SJSA1 (cell line): ENCODE results near the gene NT5C3B. TPM values are rescaled to one million over a fixed set of nuclear protein-coding genes. Genes with fewer than 3 reads are reported as not detected.
"Not testable (repeated sequence)": the region's sequence is repeated elsewhere in the genome, so short reads cannot be mapped to it uniquely, and the experiment has no call there.

Experiments used
- DNase-seq, 2 experiments: peaks; one replicate each; pipeline ENCODE4 v3.0.0-alpha.2; 2015 to 2020; ENCODE audit warnings: low spot score in 2 of 2, low read depth in 1 of 2
- H3K27ac ChIP-seq: fragments of 250-450 bp; sonication (Bioruptor Pico); 2 replicates; pipeline ENCODE4 v1.5.1; 2020; ENCODE audit warnings: mild to moderate bottlenecking, moderate library complexity
- H3K27me3 ChIP-seq: fragments of 250-450 bp; sonication (Bioruptor Pico); replicated peaks from 2 replicates; pipeline ENCODE4 v1.5.1; 2020; ENCODE audit warnings: mild to moderate bottlenecking, moderate library complexity
- H3K36me3 ChIP-seq: fragments of 250-450 bp; sonication (Bioruptor Pico); 2 replicates; pipeline ENCODE4 v1.5.1; 2020; ENCODE audit warnings: mild to moderate bottlenecking
- H3K4me1 ChIP-seq: fragments of 250-450 bp; sonication (Bioruptor Pico); replicated peaks from 2 replicates; pipeline ENCODE4 v1.6.1; 2021; ENCODE audit warnings: mild to moderate bottlenecking
- H3K4me3 ChIP-seq: fragments of 250-450 bp; sonication (Bioruptor Pico); 2 replicates; pipeline ENCODE4 v1.5.1; 2020; ENCODE audit warnings: mild to moderate bottlenecking
- H3K9me3 ChIP-seq: fragments of 250-450 bp; sonication (Bioruptor Pico); replicated peaks from 2 replicates; pipeline ENCODE4 v1.5.1; 2020; ENCODE audit warnings: mild to moderate bottlenecking
- total RNA-seq: library from RNA; depleted of rRNA; stranded (reverse); fragments of >200 nt; shearing (Covaris generic); gene quantifications from 2 replicates; pipeline ENCODE4 v1.2.3, GENCODE V29; 2014; rRNA removed

NT5C3B gene
- total RNA-seq, 1 experiment from 2014 or later = 84.9 TPM

DNA sequence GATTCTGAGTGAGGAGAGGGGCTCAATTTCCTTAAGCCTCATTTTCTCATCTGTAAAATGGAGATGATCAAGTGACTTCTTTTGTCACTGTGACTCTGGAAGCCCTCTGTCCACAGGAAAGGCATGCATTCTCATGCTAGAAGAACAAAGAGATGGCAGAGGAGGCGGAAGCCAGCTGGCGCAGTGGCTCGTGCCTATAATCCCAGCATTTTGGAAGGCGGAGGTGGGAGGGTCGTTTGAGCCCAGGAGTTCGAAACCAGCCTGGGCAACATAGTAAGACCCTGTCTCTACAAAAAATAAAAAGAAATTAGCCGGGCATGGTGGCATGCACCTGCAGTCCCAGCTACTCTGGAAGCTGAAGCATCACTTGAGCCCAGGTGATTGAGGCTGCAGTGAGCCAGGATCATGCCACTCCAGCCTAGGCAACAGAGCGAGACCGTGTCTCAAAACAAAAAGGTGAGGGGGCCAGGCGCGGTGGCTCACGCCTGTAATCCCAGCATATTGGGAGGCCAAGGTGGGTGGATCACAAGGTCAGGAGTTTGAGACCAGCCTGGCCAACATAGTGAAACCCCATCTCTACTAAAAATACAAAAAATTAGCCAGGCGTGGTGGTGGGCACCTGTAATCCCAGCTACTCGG, 59.7 kb downstream of the NT5C3B start:
- not testable (repeated sequence) for H3K4me3 ChIP-seq, H3K36me3 ChIP-seq, H3K27ac ChIP-seq, H3K27me3 ChIP-seq, DNase-seq, H3K9me3 ChIP-seq
- H3K4me1 ChIP-seq = peaks cover 51% of the 10 kb centered on the region

GRCh38 chr17:41775394-41776226, 60.4 kb downstream of the NT5C3B start:
- Histone ChIP-seq H3K4me1 (peaks cover 51% of the 10 kb centered on the region), H3K27me3 (no peaks in the 10 kb centered on the region), H3K27ac (no peak overlapping the region), H3K36me3 (no peaks in the 10 kb centered on the region), H3K4me3 (no peak overlapping the region), H3K9me3 (no peaks in the 10 kb centered on the region)
- peak in 1 of 2 experiments; percentile 31 for DNase-seq

Other genes starting within 250 kb of the NT5C3B start
- 0.92 TPM in 1 of 2 replicates, not detected in the other for gene KRT14, start 249.3 kb downstream of the NT5C3B start, total RNA-seq
- 0.37 TPM in 1 of 2 replicates, not detected in the other for gene KRT16, start 223.5 kb downstream of the NT5C3B start, total RNA-seq
- 3,176 and 3,345 TPM in 2 replicates for gene KRT17, start 211.7 kb downstream of the NT5C3B start, total RNA-seq
- gene EIF1, start 147.3 kb downstream of the NT5C3B start, total RNA-seq = 80.1 and 91.0 TPM in 2 replicates
- gene GAST, start 123.9 kb downstream of the NT5C3B start, total RNA-seq = not detected in 2 replicates
- not detected in 2 replicates for gene HAP1, start 101.6 kb downstream of the NT5C3B start, total RNA-seq
- 1.1 and 2.2 TPM in 2 replicates for gene JUP, start 49.5 kb downstream of the NT5C3B start, total RNA-seq
- 40.9 and 45.4 TPM in 2 replicates for gene P3H4, start 24.3 kb downstream of the NT5C3B start, total RNA-seq
- gene FKBP10, start 23.2 kb downstream of the NT5C3B start, total RNA-seq = 81.4 and 90.2 TPM in 2 replicates
- gene KLHL10, start 1.6 kb upstream of the NT5C3B start, total RNA-seq = not detected in 2 replicates
- gene KLHL11, start 29.2 kb upstream of the NT5C3B start, total RNA-seq = 27.4 and 31.2 TPM in 2 replicates
- 77.0 and 122 TPM in 2 replicates for gene ACLY, start 82.7 kb upstream of the NT5C3B start, total RNA-seq
- gene ODAD4, start 94.4 kb upstream of the NT5C3B start, total RNA-seq = not detected in 2 replicates
- 45.7 and 47.1 TPM in 2 replicates for gene CNP, start 130.6 kb upstream of the NT5C3B start, total RNA-seq
- 80.6 and 97.7 TPM in 2 replicates for gene DNAJC7, start 181.2 kb upstream of the NT5C3B start, total RNA-seq
- 50.2 and 63.1 TPM in 2 replicates for gene NKIRAS2, start 183.9 kb upstream of the NT5C3B start, total RNA-seq
- 0.18 and 1.2 TPM in 2 replicates for gene C17orf113, start 214.4 kb upstream of the NT5C3B start, total RNA-seq